GM21529 (cell line): Measurements from ENCODE around the gene NDUFB8.
A peak's percentile ranks its signal among the peaks of the same experiment; 100 is the strongest.

Experiments used
- ATAC-seq: cut with Tn5 transposase; IDR thresholded peaks from one replicate; pipeline ENCODE4 v1.9.1; 2021; ENCODE audit not compliant: unreplicated experiment

The NDUFB8 gene

DNA sequence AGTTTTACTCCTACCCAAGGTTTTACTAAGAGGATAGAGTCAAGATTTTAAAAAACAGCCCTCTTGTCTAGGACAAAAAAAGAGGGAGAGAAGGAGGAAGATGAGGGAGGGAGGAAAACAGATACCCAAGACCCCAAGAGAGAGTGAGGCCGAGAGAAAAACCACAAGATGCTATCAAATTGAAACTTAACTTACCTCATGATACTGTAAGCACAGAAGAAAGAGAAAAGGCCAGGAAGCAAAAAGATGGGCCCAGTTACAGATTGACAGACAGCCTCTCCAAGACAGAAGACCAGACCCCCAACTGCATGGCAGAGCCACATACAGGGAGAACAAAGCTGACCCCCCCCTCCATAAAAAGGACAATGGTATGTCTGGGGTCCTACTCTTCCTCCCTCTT, 21.4 kb downstream of the NDUFB8 start:
- ATAC-seq, result no peak

DNA sequence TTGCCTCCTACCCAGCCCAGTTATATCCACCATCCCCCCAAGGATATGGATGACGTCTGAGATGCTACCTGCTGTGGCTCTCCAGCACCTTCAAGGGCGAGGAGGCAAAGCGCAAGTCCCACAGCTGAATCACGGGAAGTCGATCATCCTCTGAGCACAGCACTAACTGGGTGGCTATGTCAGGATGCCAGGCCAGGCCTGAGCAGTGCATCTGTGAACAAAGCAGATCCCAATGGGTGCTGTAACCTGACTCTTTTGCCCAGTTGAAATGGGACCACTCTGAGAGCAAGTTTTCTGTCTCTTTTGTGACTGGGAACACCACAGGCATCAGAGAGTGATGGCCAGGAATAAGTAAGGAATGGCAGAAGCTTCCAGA, 22.3 kb downstream of the NDUFB8 start:
- no peak for ATAC-seq

DNA sequence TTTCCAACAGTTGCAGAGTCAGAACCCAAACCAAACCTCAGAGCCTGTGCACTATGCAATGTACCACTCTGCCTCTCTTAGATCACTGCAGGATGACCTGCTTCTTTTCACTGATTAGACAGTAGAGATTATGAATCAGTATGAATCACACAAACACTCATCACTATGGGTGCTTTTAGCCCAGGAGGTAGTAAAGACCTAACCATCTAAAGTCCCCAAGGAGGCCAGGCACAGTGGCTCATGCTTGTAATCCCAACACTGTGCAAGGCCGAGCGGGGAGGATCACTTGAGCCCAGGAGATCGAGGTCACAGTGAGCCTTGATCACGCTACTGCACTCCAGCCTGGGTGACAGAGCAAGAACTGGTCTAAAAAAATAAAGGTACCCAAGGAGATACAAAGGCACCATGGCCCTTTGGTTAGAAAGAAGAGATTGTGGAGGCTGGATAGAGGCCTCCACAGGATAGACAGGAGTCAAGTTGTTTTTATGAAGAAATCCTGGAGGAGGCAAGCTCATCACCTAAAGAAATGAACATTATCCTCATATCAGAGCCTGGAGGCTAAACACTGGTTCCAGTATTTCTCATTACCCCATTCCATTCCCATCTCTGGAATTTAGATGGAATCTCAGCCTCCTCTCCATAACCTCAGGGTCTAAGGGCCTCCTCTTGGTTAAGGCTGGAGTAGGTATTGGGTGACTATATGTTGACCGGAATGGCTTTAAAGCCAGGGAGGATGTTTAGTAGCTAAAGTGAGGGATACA, 22.9 kb downstream of the NDUFB8 start:
- ATAC-seq, result no peak

DNA sequence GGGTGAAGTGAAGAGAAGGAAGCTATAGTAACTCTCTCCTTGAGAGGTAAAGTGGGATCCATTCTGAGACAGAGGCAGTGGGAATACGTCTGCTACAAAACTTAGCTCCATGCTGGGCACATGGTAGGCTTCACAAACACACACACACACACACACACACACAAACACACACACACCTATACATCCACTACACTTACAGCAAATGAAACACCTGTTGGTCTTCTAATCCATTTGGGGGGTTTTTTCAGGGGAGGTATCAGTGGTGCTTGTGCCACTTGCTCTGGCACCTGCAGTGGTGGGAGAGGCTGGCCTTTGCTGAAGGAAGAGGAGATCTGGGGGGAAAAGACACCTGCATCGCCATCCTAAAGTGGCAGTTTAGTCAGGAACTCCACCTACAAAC, 24.5 kb downstream of the NDUFB8 start:
- ATAC-seq, result no peak

DNA sequence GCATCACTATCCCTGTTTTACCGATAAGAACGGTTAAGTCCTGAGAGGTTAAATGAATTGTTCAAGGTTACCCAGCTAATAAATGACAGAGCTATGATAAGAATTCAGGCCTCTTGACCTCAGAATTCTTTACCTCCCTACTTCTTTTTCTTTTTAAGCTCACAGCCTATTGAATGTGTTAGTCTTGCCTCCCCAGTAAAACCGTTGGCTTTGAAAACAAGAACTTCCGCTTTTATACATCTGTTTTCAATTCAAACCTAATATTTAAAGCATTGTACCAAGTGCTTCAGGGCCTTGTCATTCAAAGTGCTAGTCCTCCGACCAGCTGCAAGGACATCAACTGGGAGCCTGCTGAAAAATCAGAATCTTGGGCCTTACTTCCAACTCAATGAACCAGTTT, 25.6 kb downstream of the NDUFB8 start:
- no peak for ATAC-seq

DNA sequence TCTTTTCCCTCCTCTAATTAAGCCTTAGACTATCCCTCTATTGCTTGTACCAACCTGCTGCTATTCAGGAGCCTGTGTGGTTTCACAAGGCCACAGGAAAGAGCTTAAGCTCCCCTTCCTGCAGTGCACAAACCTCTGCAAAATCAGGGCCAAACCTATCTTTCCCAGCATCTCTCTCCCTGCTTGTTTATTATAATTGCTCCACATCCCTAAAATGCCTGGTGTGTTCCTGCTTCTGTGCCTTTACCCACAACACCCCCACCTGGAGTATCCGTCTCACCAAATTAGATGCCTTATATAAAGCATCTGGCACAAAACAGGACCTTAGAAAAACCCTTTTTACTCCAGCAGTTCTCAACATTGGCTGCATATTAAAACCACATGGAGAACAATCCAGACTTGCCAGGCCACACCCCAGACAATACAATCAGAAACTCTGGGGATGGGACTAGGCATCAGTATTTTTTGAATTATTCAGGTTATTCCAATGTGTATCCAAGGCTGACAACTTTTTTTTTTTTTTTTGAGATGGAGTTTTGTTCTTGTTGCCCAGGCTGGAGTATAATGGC, 26.7 kb downstream of the NDUFB8 start:
- ATAC-seq, result no peak

DNA sequence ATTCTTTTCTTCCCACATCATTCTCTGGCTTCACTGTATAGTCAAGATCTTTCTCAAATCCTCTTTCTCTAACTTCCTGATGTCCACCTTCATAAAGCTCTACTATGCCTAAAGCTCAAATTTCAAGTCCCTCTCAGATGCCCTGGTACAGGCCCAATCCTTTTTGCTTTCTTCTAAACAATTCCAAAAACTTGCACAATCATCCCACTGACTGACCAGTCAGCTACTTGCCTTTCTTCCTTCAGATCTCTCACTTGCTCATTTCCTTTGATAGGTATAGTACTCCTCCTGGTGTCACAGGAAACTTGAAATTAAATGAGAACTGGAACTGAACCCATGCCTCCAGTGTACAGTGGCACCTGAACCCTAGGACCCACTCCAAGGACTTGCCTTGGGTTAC, 28.2 kb downstream of the NDUFB8 start:
- ATAC-seq, result no peak

DNA sequence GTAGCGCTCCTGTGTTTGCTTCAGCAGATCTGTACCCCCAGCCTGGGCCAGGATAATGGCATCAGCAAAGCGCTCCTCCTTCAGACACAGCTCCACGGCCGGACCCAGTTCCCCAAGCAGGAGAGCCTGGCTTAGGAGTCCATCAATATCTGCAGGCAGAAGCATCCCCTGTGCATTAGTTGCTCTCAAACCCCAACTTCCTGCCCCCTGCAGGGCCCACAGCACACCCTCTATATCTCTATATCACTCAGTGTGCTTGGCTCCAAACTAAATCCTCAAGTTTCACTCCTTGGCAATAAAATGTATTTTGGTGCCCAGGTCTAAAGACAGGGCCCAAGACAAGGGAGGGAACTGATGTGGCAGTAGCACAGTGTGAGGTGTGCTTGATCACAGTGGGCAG, 31.6 kb downstream of the NDUFB8 start:
- no peak for ATAC-seq

DNA sequence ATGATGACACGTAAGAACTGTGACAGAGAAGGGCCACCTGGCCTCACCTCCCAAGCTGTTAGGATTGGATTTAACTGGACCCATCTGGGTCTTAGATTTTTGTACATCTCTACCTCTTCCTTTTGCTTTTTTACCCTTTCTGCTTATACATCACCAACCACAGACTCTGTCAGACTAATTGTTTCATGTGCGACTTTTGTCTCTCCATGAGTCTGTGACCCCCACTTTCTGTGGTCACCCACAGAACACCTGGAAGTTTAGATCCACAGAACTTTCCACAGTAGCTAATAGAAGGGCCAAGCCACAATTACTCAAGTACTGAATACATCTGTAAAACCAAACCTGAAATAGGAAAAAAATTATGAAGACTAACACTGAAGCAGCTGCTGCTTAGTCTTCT, 33.1 kb downstream of the NDUFB8 start:
- ATAC-seq, result no peak

DNA sequence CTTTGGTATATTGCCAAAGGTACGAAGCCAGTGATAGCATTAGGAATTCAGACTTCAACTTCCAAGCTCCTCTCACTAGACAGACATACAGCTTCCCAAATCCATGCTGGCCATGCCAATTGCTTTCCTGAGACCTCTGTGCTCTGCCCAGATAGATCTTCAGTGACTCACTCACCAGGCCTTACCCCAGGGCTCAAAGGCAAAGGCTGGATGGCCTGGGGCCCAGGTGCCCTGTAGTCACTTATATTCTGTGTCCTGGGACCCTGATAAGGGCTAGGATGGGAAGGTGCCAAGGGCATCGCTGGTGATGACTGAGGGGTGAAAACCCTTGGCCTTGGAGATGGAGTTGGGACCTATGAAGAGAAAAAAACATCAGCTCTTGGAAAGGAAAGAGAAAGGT, 39.1 kb downstream of the NDUFB8 start:
- no peak for ATAC-seq

DNA sequence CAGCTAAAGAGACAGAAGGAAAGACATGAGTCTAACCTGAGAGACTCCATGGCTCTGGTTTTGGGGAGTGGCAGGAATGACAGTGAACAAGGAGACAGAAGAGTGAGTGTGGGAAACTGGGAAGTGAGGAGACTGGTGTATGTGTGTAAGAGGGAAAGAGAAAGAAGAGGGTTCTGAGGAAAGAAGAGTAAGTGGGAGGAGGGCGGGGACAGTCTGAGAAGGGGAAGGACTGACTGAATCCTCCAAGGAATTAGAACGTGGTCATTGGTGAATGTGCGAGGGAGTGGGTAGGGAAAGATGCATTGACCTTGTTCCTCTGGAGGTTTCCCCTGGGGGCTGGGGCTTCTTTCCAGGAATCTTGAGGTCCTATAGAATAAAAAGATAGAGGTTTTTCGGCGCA, 40.3 kb downstream of the NDUFB8 start:
- no peak for ATAC-seq

DNA sequence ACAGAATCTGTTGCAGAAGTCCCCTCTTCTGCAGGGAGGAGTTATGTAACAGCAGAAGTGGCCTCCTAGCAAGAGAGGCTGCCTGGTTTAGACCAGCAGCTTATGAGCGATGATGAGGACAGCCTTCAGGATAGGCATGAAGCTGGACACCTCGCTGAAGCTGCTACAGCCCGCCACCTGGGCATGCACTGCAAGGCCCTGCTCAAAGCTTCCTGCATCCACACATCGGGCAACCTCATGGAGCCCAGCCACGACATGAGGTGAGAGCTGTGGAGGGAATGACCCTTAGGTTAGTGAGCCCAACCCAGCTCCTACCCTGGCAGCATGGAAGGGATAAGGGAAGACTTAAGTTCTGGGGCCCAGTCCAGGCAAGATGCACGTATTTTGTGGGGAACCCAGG, 42.1 kb downstream of the NDUFB8 start:
- no peak for ATAC-seq

DNA sequence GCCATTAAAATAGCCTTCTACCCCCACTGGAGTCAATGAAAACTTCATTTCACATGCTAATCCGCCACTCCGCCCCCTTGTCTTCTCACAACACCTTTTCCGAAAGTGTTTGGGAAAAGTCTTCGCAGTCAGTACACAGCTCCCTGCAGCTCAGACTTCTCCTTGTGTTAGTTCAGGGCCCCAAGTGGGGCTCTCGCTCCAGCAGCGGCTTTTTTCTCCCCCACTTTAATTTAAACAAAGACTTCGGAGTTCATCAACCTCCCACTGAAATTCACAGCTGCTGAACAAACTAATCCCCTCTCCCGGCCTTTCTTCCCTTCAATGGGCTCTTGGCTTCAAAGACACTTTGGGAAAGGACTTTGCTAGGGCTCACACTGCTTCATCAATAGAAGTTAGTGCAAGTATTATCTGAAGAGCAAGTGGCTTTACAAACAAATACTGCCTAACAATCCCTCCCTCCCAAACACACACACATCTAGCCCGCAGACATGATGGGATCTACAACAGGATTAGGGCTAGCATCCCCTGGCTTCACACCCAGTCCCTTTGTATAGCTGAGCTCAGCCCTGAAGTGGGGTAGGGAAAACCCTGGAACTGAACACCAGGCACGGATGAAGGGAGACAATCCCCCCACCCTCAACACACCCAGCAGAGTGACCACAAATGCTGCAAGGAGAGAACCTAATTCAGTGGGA, 43.7 kb downstream of the NDUFB8 start:
- no peak for ATAC-seq

DNA sequence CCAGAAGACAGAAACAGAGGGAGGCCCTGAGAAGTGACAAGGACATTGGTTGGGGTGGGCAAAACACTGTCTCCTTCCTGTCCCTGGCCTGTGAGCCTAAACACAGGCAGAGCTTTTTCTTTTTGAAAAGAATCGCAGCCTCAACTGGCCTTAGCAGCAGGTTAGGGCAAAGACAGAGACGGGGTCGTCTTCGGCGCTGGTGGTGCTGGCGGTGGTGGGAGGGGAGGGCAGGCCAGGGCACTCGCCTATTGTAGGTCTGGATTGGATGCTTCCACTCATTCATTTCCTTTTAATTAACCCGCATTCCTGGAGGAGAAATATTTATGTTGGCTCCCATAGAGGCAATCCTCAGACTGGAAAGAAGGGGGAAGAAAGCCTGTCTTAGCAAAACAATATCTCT, 44.3 kb downstream of the NDUFB8 start:
- no peak for ATAC-seq

DNA sequence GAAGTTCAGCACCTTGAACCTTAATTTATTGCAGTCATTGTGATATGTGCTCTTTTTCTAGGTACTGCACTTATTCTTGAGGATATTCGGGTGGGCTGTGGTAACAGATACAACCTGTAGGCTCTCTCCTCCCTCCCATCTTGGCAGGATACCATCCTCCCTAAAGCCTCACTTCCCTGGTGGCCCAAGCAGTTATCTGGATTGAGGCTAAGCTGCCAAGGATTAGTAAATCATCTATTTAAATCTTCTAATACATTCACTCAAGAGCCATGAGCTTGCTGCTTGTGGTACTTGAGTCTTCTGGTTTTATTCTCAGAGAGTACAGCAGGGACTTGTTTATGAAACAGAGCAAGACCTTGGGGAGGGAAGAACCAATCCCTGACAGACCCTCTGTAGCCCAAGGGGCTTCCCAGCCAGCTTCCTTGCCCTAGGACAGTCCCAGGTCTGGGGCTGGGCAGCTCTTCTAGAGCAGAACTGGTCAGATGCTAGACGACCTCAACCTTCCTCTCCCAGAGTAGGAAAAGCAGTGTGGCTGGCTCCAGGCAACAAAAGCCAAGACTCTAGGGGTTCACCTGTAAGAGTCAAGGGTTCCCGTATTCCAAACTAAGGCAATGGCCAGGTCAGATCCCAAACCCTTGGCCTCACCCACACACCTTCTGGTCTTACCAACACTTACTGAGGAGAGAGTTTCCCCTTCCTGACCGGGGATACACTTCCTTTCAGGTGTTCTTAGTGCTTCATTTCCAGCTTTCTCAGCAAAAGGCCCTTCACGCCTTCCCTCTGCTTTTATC, 45.6 kb downstream of the NDUFB8 start:
- no peak for ATAC-seq

DNA sequence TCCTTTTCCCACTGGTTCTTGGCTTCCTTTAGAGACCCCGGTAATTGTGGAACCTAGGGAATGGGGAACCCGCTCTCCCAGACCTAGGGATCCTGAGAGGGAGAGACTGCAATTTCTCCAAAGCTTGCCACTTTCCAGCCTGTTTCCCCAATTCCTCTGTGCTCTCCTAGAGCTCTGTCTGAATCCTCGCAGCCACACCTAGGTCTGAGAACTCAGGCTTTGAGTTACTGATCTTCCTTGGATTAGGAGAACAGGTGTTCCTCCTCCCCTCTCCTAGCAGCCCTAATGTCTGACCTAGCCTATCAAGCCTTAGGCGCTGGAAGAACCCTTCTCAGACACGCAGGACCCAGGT, 46.9 kb downstream of the NDUFB8 start:
- no peak for ATAC-seq

DNA sequence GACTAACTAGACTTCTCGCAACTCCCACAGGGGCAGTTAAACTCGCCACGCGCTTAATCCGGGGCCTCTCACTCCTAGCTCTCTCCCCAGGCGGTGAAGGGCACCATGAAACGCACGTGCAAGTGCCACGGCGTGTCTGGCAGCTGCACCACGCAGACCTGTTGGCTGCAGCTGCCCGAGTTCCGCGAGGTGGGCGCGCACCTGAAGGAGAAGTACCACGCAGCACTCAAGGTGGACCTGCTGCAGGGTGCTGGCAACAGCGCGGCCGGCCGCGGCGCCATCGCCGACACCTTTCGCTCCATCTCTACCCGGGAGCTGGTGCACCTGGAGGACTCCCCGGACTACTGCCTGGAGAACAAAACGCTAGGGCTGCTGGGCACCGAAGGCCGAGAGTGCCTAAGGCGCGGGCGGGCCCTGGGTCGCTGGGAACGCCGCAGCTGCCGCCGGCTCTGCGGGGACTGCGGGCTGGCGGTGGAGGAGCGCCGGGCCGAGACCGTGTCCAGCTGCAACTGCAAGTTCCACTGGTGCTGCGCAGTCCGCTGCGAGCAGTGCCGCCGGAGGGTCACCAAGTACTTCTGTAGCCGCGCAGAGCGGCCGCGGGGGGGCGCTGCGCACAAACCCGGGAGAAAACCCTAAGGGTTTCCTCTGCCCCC, 47.4 kb downstream of the NDUFB8 start:
- peak; percentile 61 for ATAC-seq

DNA sequence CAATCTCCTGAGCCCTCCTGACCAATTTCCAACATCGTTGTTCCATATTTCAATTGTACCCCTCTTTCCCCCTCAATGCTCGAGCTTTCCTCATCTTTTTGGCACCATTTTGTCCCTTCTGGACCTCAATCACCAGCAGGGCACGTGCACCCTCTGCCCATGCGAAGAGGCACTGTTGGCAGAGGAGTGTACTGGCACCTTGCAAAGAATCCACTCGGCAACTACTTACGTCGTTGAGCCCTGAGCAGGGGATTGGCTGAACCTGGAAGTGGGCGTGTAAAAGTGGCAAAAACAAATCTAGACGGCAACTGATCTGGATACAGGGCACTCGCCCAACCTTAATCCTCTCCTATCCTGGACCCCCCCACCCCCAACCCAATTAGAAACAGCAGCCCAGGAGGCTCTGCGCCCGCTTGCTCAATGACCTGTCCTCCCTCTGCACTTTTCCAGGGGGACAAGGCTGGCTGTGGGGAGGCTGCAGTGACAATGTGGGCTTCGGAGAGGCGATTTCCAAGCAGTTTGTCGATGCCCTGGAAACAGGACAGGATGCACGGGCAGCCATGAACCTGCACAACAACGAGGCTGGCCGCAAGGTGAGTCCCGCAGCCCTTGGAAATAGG, 48.1 kb downstream of the NDUFB8 start:
- ATAC-seq, result peak; percentile 97

DNA sequence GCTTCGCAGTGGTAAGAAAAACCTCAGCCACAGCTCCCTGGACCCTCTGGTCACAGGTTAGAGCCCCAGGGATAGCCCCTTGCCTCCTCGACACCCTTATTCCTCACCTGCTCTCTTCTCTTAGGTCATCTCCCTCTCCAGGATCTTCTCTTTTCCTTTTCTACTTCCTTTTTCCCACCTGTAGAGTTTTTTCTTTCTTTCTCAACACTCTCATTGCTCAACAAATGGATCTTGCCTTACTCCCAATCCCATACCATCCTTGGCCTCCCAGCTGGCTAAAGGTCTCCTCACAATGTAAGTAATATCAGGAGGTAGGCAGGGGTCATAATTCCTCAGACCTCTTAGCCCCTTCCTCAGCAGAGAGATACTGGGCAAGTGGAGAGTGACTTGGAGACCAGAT, 49.7 kb downstream of the NDUFB8 start:
- ATAC-seq, result no peak

DNA sequence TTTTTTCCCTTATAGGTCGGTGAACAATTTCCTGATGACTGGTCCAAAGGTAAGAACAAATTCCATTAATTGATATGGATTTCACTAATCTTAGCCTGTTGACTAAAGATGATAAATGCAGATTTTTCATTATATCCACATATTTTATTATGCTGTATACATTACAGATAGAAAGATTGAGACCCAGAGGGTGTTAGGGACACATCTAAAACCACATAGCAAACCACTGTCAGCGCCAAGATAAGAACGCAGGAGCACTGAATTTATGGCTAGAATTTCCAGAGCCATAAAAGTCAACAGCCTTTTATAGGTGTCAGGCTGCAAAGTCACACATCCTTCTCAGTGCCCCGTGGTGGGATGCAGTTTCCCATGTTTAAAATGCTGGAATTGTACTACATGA, 50.6 kb downstream of the NDUFB8 start:
- ATAC-seq, result no peak

DNA sequence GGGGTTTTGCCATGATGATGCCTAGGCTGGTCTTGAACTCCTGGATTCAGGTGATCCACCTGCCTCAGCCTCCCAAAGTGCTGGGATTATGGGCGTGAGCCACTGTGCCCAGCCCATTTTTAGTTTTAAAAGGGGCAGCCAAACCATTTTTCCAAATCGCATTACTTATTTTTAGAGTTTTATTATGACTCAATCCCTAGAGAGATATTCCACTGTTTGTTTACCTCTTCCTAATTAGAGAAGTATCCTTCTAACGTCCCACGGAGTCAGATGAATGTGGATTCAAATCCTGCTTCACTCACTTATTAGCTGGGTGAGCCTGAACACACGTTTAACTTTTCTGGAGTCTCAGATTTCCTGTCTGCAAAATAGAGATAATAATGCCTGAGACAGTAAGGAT, 51.7 kb downstream of the NDUFB8 start:
- no peak for ATAC-seq
